ENCODE data around the gene FLVCR1.
"Not testable (repeated sequence)": the region's sequence is repeated elsewhere in the genome, so short reads cannot be mapped to it uniquely, and the experiment has no call there.

The FLVCR1 gene

DNA sequence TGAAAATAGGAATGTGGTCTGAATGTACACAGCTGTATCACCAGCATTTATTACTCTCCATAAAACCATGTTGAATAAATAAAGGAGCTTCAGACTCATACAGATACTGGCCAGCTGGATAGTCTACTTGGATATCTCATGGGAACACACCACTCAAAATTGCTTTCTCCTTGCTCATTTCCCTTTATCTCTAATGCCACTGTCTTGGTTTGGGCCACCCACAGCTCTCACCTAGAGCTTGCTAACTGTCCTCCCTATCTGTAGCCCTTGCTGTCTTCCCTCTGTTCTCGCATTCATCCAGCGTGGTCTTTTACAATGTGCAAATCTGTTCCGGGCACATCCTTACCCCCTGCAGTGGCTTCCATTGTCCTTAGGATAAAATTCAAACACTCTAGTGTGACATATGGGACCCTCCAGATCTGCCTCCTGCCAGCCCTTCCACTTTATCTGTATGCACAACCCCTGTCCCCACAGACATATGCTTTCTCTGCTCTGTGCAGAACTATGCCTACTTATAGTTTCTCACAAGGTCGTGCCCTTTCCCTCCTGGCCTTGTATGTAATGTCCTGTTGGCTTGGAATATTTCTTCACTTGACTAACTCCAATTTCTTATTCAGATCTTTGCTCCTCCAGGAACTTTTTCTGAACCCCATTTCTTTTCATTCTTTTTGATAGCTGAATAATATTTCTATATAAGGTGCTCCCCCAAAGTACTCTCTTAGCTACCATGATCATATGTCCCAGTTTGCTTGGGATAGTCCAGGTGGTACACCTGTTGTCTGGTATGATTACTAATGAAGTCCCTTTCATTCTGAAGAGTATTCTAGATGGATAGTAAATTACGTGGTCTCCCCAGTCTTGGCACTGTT is 2.9 kb downstream of the FLVCR1 start:
- DNase-seq, result peak; percentile 74 to 93

- DNase-seq, result no peak
These were observed 4.1 kb downstream of the FLVCR1 start for GRCh38 chr1:212862111-212862690.

GRCh38 chr1:212863345-212863744 is 5.3 kb downstream of the FLVCR1 start:
- DNase-seq, result not testable (repeated sequence)

- no peak for DNase-seq
These were observed 6.1 kb downstream of the FLVCR1 start for GRCh38 chr1:212864201-212864600.

GRCh38 chr1:212867192-212867591 is 9.1 kb downstream of the FLVCR1 start:
- no peak for DNase-seq

GRCh38 chr1:212871976-212872375 is 13.9 kb downstream of the FLVCR1 start:
- no peak for DNase-seq

DNA sequence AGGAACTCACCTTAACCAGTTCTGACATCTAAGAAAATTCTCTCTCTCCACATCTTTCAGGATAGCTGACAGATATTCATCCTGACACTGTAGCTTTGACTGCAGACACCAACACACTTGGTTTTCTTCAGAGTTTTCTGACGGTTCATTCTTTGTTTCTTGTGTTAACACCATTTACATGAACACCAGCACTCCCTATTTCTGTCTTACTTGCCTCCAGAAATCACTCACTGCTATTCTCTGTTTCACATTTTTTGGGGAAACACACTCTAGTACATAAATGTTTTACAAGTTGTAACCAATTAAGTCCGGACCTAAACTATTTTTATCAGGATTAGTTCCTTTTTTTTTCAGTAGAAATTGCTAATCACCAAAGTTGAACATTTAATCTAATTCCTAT is 15.4 kb downstream of the FLVCR1 start:
- no peak for DNase-seq

DNA sequence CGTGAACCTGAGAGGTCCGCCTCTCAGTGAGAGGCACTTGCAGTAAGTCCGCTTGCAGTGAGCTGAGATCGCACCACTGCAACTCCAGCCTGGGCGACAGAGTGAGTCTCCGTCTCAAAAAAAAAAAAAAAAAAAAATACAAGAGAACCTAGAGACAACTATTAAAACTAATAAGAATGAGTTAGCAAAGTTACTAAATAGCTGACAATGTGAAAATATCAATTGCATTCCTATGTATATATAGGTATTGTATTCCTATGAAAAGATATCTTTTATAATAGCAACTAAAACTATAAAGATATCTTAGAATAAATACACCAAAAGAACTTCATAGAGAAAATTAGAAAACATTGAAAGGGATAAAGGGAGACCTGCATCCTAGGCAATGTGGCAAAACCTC is 20.3 kb downstream of the FLVCR1 start:
- DNase-seq, result no peak

DNA sequence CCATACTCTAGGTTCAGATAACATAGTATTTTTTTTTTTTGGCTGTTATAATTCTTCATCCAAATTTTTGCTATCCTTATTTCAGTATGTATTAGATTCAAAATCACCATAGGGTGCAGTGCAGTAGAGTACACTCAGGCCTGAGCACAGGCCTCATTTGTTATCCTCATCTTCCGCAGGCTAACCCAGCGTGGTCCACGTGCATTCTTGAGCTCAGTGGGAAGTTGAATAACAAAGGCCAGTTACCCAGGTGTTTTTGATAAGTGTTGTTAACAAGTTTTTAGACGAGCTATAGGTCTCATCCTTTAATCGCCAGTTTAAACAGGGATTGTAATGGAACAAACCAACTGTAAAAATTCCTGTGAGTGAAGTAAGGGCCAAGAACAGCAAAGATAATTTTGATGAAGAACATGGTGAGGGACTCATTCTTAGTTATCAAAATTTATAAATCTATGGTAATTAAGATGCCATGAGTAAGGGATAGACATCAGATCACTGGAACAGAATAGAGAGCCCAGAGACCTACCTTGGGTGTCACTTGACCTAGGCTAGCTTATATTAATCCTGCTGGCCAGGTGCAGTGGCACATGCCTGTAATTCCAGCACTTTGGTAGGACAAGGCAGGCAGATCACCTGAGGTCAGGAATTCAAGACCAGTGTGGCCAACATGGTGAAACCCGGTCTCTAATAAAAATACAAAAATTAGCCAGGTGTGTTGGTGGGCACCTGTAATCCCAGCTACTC is 22.0 kb downstream of the FLVCR1 start:
- DNase-seq, result no peak

DNA sequence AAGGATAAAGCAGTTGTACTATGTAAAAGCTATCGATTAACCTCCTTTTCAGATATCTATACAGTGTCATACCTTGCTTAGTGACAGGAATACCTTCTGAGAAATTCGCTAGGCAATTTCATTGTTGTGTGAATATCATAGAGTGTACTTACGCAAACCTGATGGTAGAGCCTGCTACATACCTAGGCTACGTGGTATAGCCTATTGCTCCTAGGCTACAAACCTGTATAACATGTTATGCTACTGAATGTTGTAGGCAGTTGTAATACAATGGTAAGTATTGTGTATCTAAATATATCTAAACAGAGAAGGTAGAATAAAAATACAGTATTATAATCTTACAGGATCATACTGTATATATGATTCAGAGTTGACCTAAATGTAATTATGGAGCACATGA is 26.5 kb downstream of the FLVCR1 start:
- DNase-seq, result no peak

GRCh38 chr1:212892108-212892507 is 34.0 kb downstream of the FLVCR1 start:
- DNase-seq, result no peak

- DNase-seq, result peak in 1 of 2 experiments; percentile 16
These were observed 41.8 kb downstream of the FLVCR1 start for GRCh38 chr1:212899845-212900244.

DNA sequence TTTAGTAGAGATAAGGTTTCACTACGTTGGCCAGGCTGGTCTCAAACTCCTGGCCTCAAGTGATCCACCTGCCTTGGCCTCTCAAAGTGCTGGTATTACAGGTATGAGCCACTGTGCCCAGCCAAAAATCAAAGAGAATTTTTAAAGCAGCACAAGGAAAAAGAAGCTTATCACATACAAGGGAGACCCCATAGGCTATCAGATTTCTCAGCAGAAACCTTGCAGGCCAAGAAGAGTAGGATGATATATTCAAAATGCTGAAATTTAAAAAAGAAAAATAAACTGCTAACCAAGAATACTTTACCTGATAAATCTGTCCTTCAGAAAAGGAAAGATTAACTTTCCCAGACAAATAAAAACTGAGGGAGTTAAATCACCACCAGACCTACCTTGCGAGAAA is 43.2 kb downstream of the FLVCR1 start:
- DNase-seq, result no peak

- DNase-seq, result no peak
These were observed 44.0 kb downstream of the FLVCR1 start for GRCh38 chr1:212902054-212902453.

DNA sequence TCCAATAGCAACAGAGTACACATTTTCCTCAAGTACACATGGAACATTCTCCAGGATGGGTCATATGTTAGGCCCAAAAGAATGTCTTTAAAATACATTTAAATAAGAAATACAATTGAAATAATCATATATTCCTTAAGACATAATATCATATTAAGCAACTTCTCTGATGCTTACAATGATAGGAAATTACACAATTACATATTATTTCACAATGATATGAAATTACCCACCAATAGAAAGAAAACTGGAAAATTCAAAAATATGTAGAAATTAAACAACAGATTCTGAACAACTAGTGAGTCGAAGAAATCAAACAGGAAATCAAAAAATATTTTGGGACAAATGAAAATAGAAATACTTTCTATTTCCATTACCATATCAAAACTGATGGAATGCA is 45.6 kb downstream of the FLVCR1 start:
- no peak for DNase-seq

- not testable (repeated sequence) for DNase-seq
These were observed 50.0 kb downstream of the FLVCR1 start for GRCh38 chr1:212908071-212908470.

DNA sequence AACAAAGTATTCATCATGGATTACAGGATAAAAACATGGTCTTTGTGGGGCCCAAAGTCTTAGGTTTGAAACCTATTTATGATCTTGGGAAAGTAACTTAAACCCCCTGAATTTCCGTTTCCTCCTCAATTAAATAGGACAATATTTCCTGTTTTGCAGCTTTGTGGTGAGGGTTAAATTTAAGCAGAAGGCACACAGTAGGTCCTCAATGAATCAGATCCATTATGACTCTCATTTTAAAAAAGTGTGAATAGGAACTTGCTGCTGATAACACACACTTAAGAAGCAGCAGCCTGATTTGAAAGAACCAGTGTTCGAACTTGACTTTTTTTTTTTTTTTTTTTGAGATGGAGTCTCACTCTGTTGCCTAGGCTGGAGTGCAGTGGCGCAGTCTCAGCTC is 50.9 kb downstream of the FLVCR1 start:
- DNase-seq, result no peak

- no peak for DNase-seq
These were observed 51.6 kb downstream of the FLVCR1 start for GRCh38 chr1:212909652-212910063.

GRCh38 chr1:212910213-212910612 is 52.1 kb downstream of the FLVCR1 start:
- DNase-seq, result not testable (repeated sequence)

GRCh38 chr1:212913638-212914037 is 55.6 kb downstream of the FLVCR1 start:
- DNase-seq, result not testable (repeated sequence)

- DNase-seq, result not testable (repeated sequence)
These were observed 56.0 kb downstream of the FLVCR1 start for GRCh38 chr1:212914110-212914509.

- no peak for DNase-seq
These were observed 56.7 kb downstream of the FLVCR1 start for GRCh38 chr1:212914789-212915188.

DNA sequence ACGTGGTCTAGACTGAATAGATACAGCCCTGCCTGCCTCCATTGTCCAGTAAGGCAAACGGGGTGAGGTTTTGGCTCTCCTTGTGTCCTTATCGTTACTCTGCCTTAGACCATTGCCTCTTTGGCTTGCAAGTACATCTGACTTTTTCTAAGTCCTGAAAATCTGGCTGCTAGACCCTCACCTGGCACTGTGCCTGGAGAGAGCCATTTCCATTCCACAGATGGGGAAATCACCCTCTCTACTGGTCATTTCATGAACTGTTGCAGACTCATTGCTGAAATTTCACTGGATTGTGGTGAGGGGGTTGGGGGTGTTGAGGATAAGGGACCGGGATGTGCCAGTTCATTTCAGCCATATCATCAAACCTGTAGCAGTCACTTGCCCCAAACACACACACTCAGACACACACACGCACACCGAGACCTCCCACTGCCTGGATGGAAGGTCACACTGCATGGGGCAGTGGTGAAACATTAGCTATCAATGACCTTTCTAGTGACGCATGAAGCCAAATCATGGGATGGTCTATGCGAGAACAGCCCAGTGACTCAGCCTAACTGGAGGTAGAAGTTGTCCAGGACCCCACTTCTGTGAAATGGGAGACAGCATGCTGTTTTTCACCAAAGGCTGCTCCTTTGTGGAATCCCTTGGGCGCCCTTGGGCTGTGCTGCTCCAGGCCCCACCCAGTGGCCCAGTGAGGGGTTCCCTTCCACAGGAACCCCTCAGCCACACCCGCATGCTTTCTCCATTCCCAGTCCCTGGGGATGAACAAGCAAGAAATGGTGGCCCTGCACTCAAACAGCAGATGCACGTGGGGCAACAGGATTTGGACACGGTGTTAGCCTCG is 57.4 kb downstream of the FLVCR1 start:
- DNase-seq, result peak; percentile 69 to 83
